H9 (cell line): ENCODE measurements around the gene CETN3. TPM values are rescaled to one million over a fixed set of nuclear protein-coding genes. Genes with fewer than 3 reads are reported as not detected.

Experiments
- DNase-seq: peaks from one replicate; pipeline ENCODE4 v3.0.0-alpha.2; 2017
- H2AFZ ChIP-seq: one replicate; pipeline ENCODE4 v1.6.1; 2013; ENCODE audit warnings: mild to moderate bottlenecking, low read length, control low read depth, moderate library complexity
- H2AK5ac ChIP-seq: 2 replicates; pipeline ENCODE4 v1.6.1; 2013; ENCODE audit warnings: low read length, control low read depth, mixed read lengths; ENCODE audit not compliant: insufficient read length
- H2BK120ac ChIP-seq: one replicate; pipeline ENCODE4 v1.6.1; 2013; ENCODE audit warnings: low read depth, mild to moderate bottlenecking, low read length, control low read depth, inconsistent platforms; ENCODE audit not compliant: poor library complexity, severe bottlenecking
- H2BK12ac ChIP-seq: 2 replicates; pipeline ENCODE4 v1.6.1; 2013; ENCODE audit warnings: low read length, control low read depth, mixed read lengths, low read depth; ENCODE audit not compliant: insufficient read length
- H2BK15ac ChIP-seq: 2 replicates; pipeline ENCODE4 v1.6.1; 2013; ENCODE audit warnings: low read depth, low read length, control low read depth
- H2BK20ac ChIP-seq: one replicate; pipeline ENCODE4 v1.6.1; 2013; ENCODE audit warnings: low read depth, mild to moderate bottlenecking, low read length, control low read depth, inconsistent platforms; ENCODE audit not compliant: poor library complexity, severe bottlenecking
- H2BK5ac ChIP-seq: 2 replicates; pipeline ENCODE4 v1.6.1; 2013; ENCODE audit warnings: low read length, control low read depth, mixed read lengths; ENCODE audit not compliant: insufficient read length
- H3K14ac ChIP-seq: 2 replicates; pipeline ENCODE4 v1.6.1; 2013; ENCODE audit warnings: low read length, control low read depth; ENCODE audit not compliant: insufficient read depth
- H3K18ac ChIP-seq: 2 replicates; pipeline ENCODE4 v1.6.1; 2013; ENCODE audit warnings: low read depth, mild to moderate bottlenecking, mixed read lengths, low read length, control low read depth; ENCODE audit not compliant: insufficient read length
- H3K23ac ChIP-seq: 2 replicates; pipeline ENCODE4 v1.6.1; 2013; ENCODE audit warnings: low read length, control low read depth, mixed read lengths, low read depth; ENCODE audit not compliant: insufficient read length
- H3K23me2 ChIP-seq: 2 replicates; pipeline ENCODE4 v1.6.1; 2013; ENCODE audit warnings: low read depth, mild to moderate bottlenecking, mixed read lengths, low read length, control low read depth; ENCODE audit not compliant: insufficient read length, poor library complexity, severe bottlenecking
- H3K27ac ChIP-seq: 2 replicates; pipeline ENCODE4 v1.5.1; 2013; ENCODE audit warnings: low read length, control low read depth, mixed read lengths, low read depth; ENCODE audit not compliant: insufficient read length
- H3K27me3 ChIP-seq: 2 replicates; pipeline ENCODE4 v1.6.1; 2013; ENCODE audit warnings: low read length, control low read depth, inconsistent platforms; ENCODE audit not compliant: insufficient read depth
- H3K4ac ChIP-seq: 2 replicates; pipeline ENCODE4 v1.6.1; 2013; ENCODE audit warnings: low read depth, mild to moderate bottlenecking, control low read depth, inconsistent platforms, low read length, moderate library complexity
- H3K4me1 ChIP-seq: 2 replicates; pipeline ENCODE4 v1.6.1; 2013; ENCODE audit warnings: low read length, control low read depth, inconsistent platforms; ENCODE audit not compliant: insufficient read depth
- H3K4me2 ChIP-seq: 2 replicates; pipeline ENCODE4 v1.6.1; 2013; ENCODE audit warnings: low read length, control low read depth, mixed read lengths; ENCODE audit not compliant: insufficient read length, insufficient read depth
- H3K56ac ChIP-seq: 2 replicates; pipeline ENCODE4 v1.6.1; 2013; ENCODE audit warnings: low read depth, mild to moderate bottlenecking, mixed read lengths, low read length, control low read depth; ENCODE audit not compliant: insufficient read length
- H3K79me1 ChIP-seq: 2 replicates; pipeline ENCODE4 v1.6.1; 2013; ENCODE audit warnings: low read depth, mild to moderate bottlenecking, moderate library complexity, low read length, control low read depth, inconsistent platforms; ENCODE audit not compliant: insufficient read depth, poor library complexity, severe bottlenecking
- H3K79me2 ChIP-seq: 2 replicates; pipeline ENCODE4 v1.6.1; 2013; ENCODE audit warnings: low read length, control low read depth, inconsistent platforms; ENCODE audit not compliant: insufficient read depth
- H3K9ac ChIP-seq: 2 replicates; pipeline ENCODE4 v1.6.1; 2013; ENCODE audit warnings: low read length, control low read depth, mixed read lengths; ENCODE audit not compliant: insufficient read length; ENCODE audit errors: extremely low read depth
- H3K9me3 ChIP-seq: one replicate; pipeline ENCODE4 v1.6.1; 2013; ENCODE audit warnings: low read depth, low read length, inconsistent platforms; ENCODE audit not compliant: control insufficient read depth
- H3T11ph ChIP-seq: one replicate; pipeline ENCODE4 v1.6.1; 2013; ENCODE audit warnings: mild to moderate bottlenecking, low read length, control low read depth, inconsistent platforms
- H4K20me1 ChIP-seq: one replicate; pipeline ENCODE4 v1.6.1; 2013; ENCODE audit not compliant: control insufficient read depth, insufficient read length, insufficient read depth
- H4K5ac ChIP-seq: 2 replicates; pipeline ENCODE4 v1.6.1; 2013; ENCODE audit warnings: low read depth, mild to moderate bottlenecking, mixed read lengths, low read length, control low read depth; ENCODE audit not compliant: insufficient read length
- H4K8ac ChIP-seq: replicated peaks from 2 replicates; pipeline ENCODE4 v1.6.1; 2013; ENCODE audit warnings: low read length, control low read depth, mixed read lengths, low read depth; ENCODE audit not compliant: insufficient read length
- H4K91ac ChIP-seq: 2 replicates; pipeline ENCODE4 v1.6.1; 2013; ENCODE audit warnings: low read depth, mild to moderate bottlenecking, moderate library complexity, mixed read lengths, low read length, control low read depth; ENCODE audit not compliant: insufficient read length
- H3K27ac Mint-ChIP-seq, 3 experiments: 2 replicates in 2 of 3; 3 replicates in 1 of 3; pipeline ENCODE4 v1.8.0; 2020 to 2021; ENCODE audit warnings: mixed read lengths in 3 of 3, mild to moderate bottlenecking in 1 of 3, moderate library complexity in 1 of 3
- H3K27me3 Mint-ChIP-seq: 2 replicates; pipeline ENCODE4 v1.8.0; 2021; ENCODE audit warnings: low read depth, mild to moderate bottlenecking, moderate library complexity, mixed read lengths
- H3K36me3 Mint-ChIP-seq, 3 experiments: 2 replicates in 2 of 3; 3 replicates in 1 of 3; pipeline ENCODE4 v1.8.0; 2020 to 2021; ENCODE audit warnings: low read depth in 3 of 3, mixed read lengths in 3 of 3; ENCODE audit not compliant: insufficient read depth in 1 of 3
- H3K4me1 Mint-ChIP-seq, 2 experiments: 2 replicates each; pipeline ENCODE4 v1.8.0; 2020; ENCODE audit warnings: mixed read lengths in 2 of 2
- H3K4me3 Mint-ChIP-seq, 2 experiments: 2 replicates in 1 of 2; 3 replicates in 1 of 2; pipeline ENCODE4 v1.8.0; 2020 to 2021; ENCODE audit warnings: mild to moderate bottlenecking in 2 of 2, mixed read lengths in 2 of 2, moderate library complexity in 1 of 2
- H3K9me3 Mint-ChIP-seq, 2 experiments: 2 replicates in 1 of 2; 3 replicates in 1 of 2; pipeline ENCODE4 v1.8.0; 2020; ENCODE audit warnings: mild to moderate bottlenecking in 2 of 2, mixed read lengths in 2 of 2, moderate library complexity in 1 of 2
- WGBS: extraction: QIAGEN DNeasy Blood & Tissue Kit; methylation state at CpG from one replicate; pipeline ENCODE4 v1.1.7; 2013; ENCODE audit warnings: missing lambda C conversion rate, low lambda C conversion rate, mixed read lengths; ENCODE audit not compliant: insufficient read length; ENCODE audit errors: extremely low coverage; 5-methylcytosine and 5-hydroxymethylcytosine counted together
- total RNA-seq: library from RNA; stranded (reverse); gene quantifications from 2 replicates; pipeline ENCODE4 v1.2.1, GENCODE V29; 2021
- TF ChIP-seq, protein P1 (sequence below): fragments of 200-600 bp; sonication (generic); conservative IDR thresholded peaks from 3 replicates; pipeline ENCODE4 v1.8.0; 2021; ENCODE audit warnings: antibody characterized with exemption, mild to moderate bottlenecking

CETN3 gene
- total RNA-seq, 1 experiment from 2014 or later = 36.3 TPM

DNA sequence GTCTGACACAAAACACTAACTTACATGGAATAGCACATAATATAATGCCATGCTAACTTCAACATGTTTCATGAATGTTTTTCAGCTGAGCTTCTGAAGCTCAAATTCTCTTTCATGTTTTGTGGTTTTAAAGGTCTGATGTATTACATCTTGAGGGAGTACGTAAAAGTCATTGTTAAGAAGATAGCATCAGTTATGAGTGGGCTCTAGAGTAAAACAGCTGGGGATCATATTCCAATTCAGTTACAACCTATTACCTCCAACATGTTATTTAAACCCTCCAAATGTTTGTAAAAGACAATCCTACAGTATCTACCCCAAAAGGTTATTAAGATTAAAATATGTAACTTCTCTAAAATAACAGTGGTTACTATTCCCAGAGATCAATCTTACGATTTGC is 19.2 kb downstream of the CETN3 start:
- H2BK15ac ChIP-seq = no peak overlapping the region
- no peaks in the 10 kb centered on the region for H4K20me1 ChIP-seq
- no peak overlapping the region for H4K91ac ChIP-seq
- 0 out of 2 replicates have a peak, but pooled peaks cover 2% of the 10 kb centered on the region for H3K4me1 ChIP-seq
- H3K14ac ChIP-seq = no peak overlapping the region
- no peak overlapping the region for H2BK5ac ChIP-seq
- H3K27ac ChIP-seq = no peak overlapping the region
- H2AK5ac ChIP-seq = no peak overlapping the region
- no peak overlapping the region for H3K4me2 ChIP-seq
- Mint-ChIP-seq H3K27me3 (no peaks in the 10 kb centered on the region), H3K36me3 (peaks cover 6 to 15% (median 13%) of the 10 kb centered on the region in 3 experiments; a peak in 6 of 7 replicates), H3K4me3 (no peak overlapping the region), H3K9me3 (no peaks in the 10 kb centered on the region), H3K4me1 (peaks cover 15 to 16% of the 10 kb centered on the region in 2 experiments), H3K27ac (no peak overlapping the region; a peak in 1 of 7 replicates)
- no peak overlapping the region for H2BK20ac ChIP-seq
- H2BK120ac ChIP-seq = no peak overlapping the region
- TF ChIP-seq, protein P1, sequence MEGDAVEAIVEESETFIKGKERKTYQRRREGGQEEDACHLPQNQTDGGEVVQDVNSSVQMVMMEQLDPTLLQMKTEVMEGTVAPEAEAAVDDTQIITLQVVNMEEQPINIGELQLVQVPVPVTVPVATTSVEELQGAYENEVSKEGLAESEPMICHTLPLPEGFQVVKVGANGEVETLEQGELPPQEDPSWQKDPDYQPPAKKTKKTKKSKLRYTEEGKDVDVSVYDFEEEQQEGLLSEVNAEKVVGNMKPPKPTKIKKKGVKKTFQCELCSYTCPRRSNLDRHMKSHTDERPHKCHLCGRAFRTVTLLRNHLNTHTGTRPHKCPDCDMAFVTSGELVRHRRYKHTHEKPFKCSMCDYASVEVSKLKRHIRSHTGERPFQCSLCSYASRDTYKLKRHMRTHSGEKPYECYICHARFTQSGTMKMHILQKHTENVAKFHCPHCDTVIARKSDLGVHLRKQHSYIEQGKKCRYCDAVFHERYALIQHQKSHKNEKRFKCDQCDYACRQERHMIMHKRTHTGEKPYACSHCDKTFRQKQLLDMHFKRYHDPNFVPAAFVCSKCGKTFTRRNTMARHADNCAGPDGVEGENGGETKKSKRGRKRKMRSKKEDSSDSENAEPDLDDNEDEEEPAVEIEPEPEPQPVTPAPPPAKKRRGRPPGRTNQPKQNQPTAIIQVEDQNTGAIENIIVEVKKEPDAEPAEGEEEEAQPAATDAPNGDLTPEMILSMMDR = no peak
- no peak overlapping the region for H3K23ac ChIP-seq
- no peak overlapping the region for H3K4ac ChIP-seq
- WGBS = no CpG with 5 or more reads among the region's 2 CpGs
- H4K5ac ChIP-seq = no peak overlapping the region
- no peak for DNase-seq
- H4K8ac ChIP-seq = no peak overlapping the region
- no peak overlapping the region for H2BK12ac ChIP-seq
- H3K79me2 ChIP-seq = no peaks in the 10 kb centered on the region
- H3K9me3 ChIP-seq = no peaks in the 10 kb centered on the region
- H3T11ph ChIP-seq = no peak overlapping the region
- H3K18ac ChIP-seq = no peak overlapping the region
- no peaks in the 10 kb centered on the region for H3K79me1 ChIP-seq
- H2AFZ ChIP-seq = no peak overlapping the region
- no peak overlapping the region for H3K9ac ChIP-seq
- H3K27me3 ChIP-seq = no peaks in the 10 kb centered on the region
- H3K23me2 ChIP-seq = no peaks in the 10 kb centered on the region
- no peak overlapping the region for H3K56ac ChIP-seq
